ENCODE data around the gene PDZD7.

DNA sequence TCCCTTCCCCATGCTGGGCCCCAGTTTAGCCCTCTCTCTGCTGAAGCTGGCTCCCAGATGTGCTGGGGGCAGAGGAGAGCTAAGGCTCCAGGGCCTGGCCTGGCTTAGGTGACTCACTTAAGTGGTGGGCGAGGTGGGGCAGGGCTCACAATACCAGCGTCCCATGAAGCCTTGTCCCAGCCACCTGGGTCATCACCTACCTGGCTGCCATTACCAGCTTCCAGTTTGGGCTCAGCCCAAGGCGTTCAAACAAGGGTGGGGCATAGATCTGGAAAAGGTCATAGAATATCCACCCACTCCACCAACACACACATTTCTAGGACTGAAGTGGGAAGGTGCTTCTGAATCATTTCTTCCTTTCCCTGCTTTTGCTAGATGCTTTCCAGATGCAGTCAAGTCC, 39.2 kb upstream of the PDZD7 start:
- TF ChIP-seq, protein P1, sequence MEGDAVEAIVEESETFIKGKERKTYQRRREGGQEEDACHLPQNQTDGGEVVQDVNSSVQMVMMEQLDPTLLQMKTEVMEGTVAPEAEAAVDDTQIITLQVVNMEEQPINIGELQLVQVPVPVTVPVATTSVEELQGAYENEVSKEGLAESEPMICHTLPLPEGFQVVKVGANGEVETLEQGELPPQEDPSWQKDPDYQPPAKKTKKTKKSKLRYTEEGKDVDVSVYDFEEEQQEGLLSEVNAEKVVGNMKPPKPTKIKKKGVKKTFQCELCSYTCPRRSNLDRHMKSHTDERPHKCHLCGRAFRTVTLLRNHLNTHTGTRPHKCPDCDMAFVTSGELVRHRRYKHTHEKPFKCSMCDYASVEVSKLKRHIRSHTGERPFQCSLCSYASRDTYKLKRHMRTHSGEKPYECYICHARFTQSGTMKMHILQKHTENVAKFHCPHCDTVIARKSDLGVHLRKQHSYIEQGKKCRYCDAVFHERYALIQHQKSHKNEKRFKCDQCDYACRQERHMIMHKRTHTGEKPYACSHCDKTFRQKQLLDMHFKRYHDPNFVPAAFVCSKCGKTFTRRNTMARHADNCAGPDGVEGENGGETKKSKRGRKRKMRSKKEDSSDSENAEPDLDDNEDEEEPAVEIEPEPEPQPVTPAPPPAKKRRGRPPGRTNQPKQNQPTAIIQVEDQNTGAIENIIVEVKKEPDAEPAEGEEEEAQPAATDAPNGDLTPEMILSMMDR (IDR thresholded peaks at IDR 0.05; ENCODE audit: insufficient read depth, low read length): no peak
- no peak for TF ChIP-seq GABPA (IDR thresholded peaks at IDR 0.05; ENCODE audit: low read depth)
